SK-N-SH treated with all-trans-retinoic acid at 6 μM for 48 hours (cell line): ENCODE results near the gene CHST14.

Experiments used
- ATAC-seq: fragments of 200-7000 bp; cut with Tn5 transposase; 3 replicates; pipeline ENCODE4 v1.9.1; 2020; ENCODE audit warnings: mild to moderate bottlenecking, moderate library complexity
- ARNTL ChIP-seq: fragments of 450-650 bp; formaldehyde crosslinking; IDR thresholded peaks from 2 replicates; pipeline ENCODE4 v1.5.0; 2020; ENCODE audit warnings: low read depth, mild to moderate bottlenecking, moderate library complexity, borderline replicate concordance
- BACH2 ChIP-seq: fragments of 250-450 bp; sonication (Bioruptor Pico); IDR thresholded peaks from 2 replicates; pipeline ENCODE4 v1.9.0; 2021; ENCODE audit warnings: mild to moderate bottlenecking, borderline replicate concordance
- CSDC2 ChIP-seq: fragments of 250-450 bp; sonication (Bioruptor Pico); IDR thresholded peaks from 2 replicates; pipeline ENCODE4 v1.5.0; 2020; ENCODE audit warnings: mild to moderate bottlenecking, moderate library complexity
- ESRRG ChIP-seq: fragments of 250-450 bp; sonication (Bioruptor Pico); IDR thresholded peaks from 2 replicates; pipeline ENCODE4 v1.6.1; 2021; ENCODE audit warnings: mild to moderate bottlenecking
- ISL1 ChIP-seq: fragments of 250-450 bp; sonication (Bioruptor Pico); IDR thresholded peaks from 2 replicates; pipeline ENCODE4 v2.1.2; 2022; ENCODE audit warnings: mild to moderate bottlenecking, moderate library complexity
- OSR1 ChIP-seq: fragments of 250-450 bp; sonication (Bioruptor Pico); IDR thresholded peaks from 2 replicates; pipeline ENCODE4 v1.8.0; 2022; ENCODE audit warnings: moderate library complexity, mild to moderate bottlenecking, inconsistent platforms
- RARB ChIP-seq: fragments of 250-450 bp; sonication (Bioruptor Pico); IDR thresholded peaks from 2 replicates; pipeline ENCODE4 v1.8.0; 2021; ENCODE audit warnings: mild to moderate bottlenecking, moderate library complexity
- SNAI2 ChIP-seq: fragments of 250-450 bp; sonication (Bioruptor Pico); IDR thresholded peaks from 2 replicates; pipeline ENCODE4 v1.5.0; 2020; ENCODE audit warnings: mild to moderate bottlenecking, moderate library complexity
- TCF4 ChIP-seq: fragments of 250-450 bp; sonication (Bioruptor Pico); IDR thresholded peaks from 2 replicates; pipeline ENCODE4 v1.8.0; 2021; ENCODE audit warnings: mild to moderate bottlenecking, moderate library complexity, borderline replicate concordance
- TOX ChIP-seq: fragments of 250-450 bp; sonication (Bioruptor Pico); IDR thresholded peaks from 2 replicates; pipeline ENCODE4 v1.8.0; 2021; ENCODE audit warnings: mild to moderate bottlenecking, moderate library complexity, borderline replicate concordance
- ZFP3 ChIP-seq: fragments of 250-450 bp; sonication (Bioruptor Pico); IDR thresholded peaks from 2 replicates; pipeline ENCODE4 v1.5.0; 2020; ENCODE audit warnings: mild to moderate bottlenecking, moderate library complexity
- ZFP30 ChIP-seq: fragments of 450-650 bp; formaldehyde crosslinking; IDR thresholded peaks from 2 replicates; pipeline ENCODE4 v1.5.0; 2022; ENCODE audit warnings: mild to moderate bottlenecking, moderate library complexity
- ZNF565 ChIP-seq: fragments of 450-650 bp; formaldehyde crosslinking; conservative IDR thresholded peaks from 2 replicates; pipeline ENCODE4 v1.5.0; 2020; ENCODE audit warnings: low read depth, mild to moderate bottlenecking, moderate library complexity
- ZNF70 ChIP-seq: fragments of 450-650 bp; formaldehyde crosslinking; IDR thresholded peaks from 2 replicates; pipeline ENCODE4 v1.5.0; 2020; ENCODE audit warnings: mild to moderate bottlenecking, moderate library complexity
- TF ChIP-seq, protein P1 (sequence below): fragments of 250-450 bp; sonication (Bioruptor Pico); IDR thresholded peaks from 2 replicates; pipeline ENCODE4 v1.5.1; 2021; ENCODE audit warnings: mild to moderate bottlenecking, moderate library complexity
- TF ChIP-seq, protein P2 (sequence below): fragments of 250-450 bp; sonication (Bioruptor Pico); IDR thresholded peaks from 2 replicates; pipeline ENCODE4 v1.5.0; 2020; ENCODE audit warnings: mild to moderate bottlenecking, moderate library complexity
- TF ChIP-seq, protein P3 (sequence below): fragments of 250-450 bp; sonication (Bioruptor Pico); IDR thresholded peaks from 2 replicates; pipeline ENCODE4 v1.8.0; 2021; ENCODE audit warnings: low read depth, mild to moderate bottlenecking, moderate library complexity, borderline replicate concordance
- TF ChIP-seq, protein P4 (sequence below): fragments of 250-450 bp; sonication (Bioruptor Pico); IDR thresholded peaks from 2 replicates; pipeline ENCODE4 v1.5.1; 2020; ENCODE audit warnings: low read depth, mild to moderate bottlenecking, moderate library complexity
- TF ChIP-seq, protein P5 (sequence below): fragments of 250-450 bp; sonication (Bioruptor Pico); IDR thresholded peaks from 2 replicates; pipeline ENCODE4 v1.8.0; 2020; ENCODE audit warnings: mild to moderate bottlenecking, moderate library complexity, borderline replicate concordance

CHST14 gene

DNA sequence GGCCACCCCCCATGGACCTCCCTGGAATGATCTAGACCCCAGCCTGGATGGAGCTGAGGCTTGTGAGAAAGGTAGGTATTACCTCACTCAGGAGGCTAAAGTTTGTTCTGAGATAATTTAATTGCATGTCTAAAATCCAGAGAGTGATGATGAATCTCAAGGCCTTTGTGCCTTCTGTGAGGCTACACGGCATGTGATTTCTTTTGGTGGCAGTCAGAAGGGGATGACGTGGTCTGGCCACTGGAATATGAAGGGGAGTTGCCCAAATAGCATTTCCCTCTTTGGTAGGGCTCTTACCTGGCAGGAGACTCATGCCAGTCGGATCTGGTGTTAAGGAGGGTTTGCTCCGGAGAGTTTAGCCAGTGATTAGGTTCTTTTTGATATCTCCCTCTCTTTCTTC is 27.5 kb upstream of the CHST14 start:
- ATAC-seq: no peak

DNA sequence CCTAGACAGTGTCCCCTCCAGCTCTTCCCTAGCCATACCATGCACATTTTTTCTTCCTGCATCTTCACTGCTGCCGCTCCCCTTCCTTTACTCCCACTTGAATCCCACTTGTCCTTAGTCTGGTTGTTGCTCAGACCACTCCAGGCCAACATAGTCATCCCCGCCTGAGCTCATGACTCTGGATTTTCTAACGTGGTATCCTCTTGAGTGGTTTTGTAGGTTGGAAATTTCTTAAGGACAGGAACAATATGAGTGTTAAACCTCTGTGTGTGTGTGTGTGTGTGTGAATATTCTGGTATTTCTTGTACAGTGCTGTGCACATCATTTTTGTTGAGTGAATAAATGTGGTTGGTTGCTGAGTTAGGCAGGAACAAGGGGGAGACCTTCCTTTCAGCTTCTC is 26.9 kb upstream of the CHST14 start:
- no peak for ATAC-seq

More for the DNA sequence above, 27.5 kb upstream of the CHST14 start:
- TF ChIP-seq CSDC2 (CRISPR knock-in tag): no peak
- TF ChIP-seq ESRRG: no peak
- TF ChIP-seq, protein P1, sequence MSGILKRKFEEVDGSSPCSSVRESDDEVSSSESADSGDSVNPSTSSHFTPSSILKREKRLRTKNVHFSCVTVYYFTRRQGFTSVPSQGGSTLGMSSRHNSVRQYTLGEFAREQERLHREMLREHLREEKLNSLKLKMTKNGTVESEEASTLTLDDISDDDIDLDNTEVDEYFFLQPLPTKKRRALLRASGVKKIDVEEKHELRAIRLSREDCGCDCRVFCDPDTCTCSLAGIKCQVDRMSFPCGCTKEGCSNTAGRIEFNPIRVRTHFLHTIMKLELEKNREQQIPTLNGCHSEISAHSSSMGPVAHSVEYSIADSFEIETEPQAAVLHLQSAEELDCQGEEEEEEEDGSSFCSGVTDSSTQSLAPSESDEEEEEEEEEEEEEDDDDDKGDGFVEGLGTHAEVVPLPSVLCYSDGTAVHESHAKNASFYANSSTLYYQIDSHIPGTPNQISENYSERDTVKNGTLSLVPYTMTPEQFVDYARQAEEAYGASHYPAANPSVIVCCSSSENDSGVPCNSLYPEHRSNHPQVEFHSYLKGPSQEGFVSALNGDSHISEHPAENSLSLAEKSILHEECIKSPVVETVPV (CRISPR knock-in tag): no peak
- no peak for TF ChIP-seq RARB (CRISPR knock-in tag)
- TF ChIP-seq, all 23 proteins: peak for 0

DNA sequence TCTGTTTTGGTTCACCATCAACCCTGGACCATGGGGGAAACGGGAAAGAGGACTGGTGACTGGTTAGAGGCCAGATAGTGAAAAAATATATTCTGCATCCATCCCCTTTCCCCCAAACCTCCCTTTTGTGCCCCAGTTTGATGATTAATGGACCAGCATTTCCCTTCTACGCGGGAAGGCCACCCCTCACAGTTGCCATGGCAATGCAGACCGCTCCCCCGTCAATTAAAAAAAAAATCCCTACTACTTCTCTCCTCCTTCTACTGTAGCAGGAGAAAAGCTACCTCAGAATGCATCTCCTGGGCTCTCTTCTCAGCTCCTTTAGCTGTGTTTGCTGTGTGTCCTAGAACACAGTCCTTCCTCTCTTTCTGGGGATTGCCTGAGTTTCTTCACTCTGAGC is 26.0 kb upstream of the CHST14 start:
- no peak for ATAC-seq
- no peak for TF ChIP-seq BACH2
- TF ChIP-seq ARNTL (CRISPR knock-in tag): no peak

More for the DNA sequence above, 26.9 kb upstream of the CHST14 start:
- TF ChIP-seq CSDC2 (CRISPR knock-in tag) (no peak), OSR1 (CRISPR knock-in tag) (no peak), SNAI2 (no peak), ARNTL (CRISPR knock-in tag) (no peak), ZNF565 (CRISPR knock-in tag) (no peak), TCF4 (CRISPR knock-in tag) (no peak)
- TF ChIP-seq, protein P2, sequence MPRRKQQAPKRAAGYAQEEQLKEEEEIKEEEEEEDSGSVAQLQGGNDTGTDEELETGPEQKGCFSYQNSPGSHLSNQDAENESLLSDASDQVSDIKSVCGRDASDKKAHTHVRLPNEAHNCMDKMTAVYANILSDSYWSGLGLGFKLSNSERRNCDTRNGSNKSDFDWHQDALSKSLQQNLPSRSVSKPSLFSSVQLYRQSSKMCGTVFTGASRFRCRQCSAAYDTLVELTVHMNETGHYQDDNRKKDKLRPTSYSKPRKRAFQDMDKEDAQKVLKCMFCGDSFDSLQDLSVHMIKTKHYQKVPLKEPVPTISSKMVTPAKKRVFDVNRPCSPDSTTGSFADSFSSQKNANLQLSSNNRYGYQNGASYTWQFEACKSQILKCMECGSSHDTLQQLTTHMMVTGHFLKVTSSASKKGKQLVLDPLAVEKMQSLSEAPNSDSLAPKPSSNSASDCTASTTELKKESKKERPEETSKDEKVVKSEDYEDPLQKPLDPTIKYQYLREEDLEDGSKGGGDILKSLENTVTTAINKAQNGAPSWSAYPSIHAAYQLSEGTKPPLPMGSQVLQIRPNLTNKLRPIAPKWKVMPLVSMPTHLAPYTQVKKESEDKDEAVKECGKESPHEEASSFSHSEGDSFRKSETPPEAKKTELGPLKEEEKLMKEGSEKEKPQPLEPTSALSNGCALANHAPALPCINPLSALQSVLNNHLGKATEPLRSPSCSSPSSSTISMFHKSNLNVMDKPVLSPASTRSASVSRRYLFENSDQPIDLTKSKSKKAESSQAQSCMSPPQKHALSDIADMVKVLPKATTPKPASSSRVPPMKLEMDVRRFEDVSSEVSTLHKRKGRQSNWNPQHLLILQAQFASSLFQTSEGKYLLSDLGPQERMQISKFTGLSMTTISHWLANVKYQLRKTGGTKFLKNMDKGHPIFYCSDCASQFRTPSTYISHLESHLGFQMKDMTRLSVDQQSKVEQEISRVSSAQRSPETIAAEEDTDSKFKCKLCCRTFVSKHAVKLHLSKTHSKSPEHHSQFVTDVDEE (CRISPR knock-in tag): no peak
- TF ChIP-seq, protein P3, sequence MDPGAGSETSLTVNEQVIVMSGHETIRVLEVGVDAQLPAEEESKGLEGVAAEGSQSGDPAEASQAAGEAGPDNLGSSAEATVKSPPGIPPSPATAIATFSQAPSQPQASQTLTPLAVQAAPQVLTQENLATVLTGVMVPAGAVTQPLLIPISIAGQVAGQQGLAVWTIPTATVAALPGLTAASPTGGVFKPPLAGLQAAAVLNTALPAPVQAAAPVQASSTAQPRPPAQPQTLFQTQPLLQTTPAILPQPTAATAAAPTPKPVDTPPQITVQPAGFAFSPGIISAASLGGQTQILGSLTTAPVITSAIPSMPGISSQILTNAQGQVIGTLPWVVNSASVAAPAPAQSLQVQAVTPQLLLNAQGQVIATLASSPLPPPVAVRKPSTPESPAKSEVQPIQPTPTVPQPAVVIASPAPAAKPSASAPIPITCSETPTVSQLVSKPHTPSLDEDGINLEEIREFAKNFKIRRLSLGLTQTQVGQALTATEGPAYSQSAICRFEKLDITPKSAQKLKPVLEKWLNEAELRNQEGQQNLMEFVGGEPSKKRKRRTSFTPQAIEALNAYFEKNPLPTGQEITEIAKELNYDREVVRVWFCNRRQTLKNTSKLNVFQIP (CRISPR knock-in tag): no peak

DNA sequence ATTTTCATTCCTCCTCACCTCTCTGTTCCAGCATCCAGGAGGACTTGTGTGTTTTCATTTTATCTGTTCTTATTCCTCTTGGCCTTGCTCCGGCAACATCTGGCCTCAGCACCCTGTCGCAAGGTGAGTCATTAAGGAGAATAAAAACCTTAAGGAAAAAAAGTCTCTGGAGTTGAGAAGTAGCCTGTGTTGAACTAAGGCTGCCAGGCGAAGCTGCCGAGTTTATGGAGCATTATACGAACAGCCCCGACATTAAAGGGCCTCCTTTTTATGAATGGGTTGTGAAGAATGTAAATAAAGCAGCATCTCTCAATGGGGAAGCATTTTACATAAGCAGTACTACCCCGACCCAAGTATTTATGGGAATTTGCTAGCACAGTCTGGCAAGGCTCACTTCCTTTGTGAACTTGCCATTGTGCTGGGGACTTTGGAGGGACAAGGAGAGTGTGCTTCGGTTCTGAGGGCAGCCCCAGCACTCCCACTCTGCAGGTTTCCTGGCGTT is 25.3 kb upstream of the CHST14 start:
- TF ChIP-seq, protein P3 (CRISPR knock-in tag): no peak
- TF ChIP-seq ISL1 (CRISPR knock-in tag) (no peak), TCF4 (CRISPR knock-in tag) (no peak), ESRRG (no peak)
- no peak for ATAC-seq

DNA sequence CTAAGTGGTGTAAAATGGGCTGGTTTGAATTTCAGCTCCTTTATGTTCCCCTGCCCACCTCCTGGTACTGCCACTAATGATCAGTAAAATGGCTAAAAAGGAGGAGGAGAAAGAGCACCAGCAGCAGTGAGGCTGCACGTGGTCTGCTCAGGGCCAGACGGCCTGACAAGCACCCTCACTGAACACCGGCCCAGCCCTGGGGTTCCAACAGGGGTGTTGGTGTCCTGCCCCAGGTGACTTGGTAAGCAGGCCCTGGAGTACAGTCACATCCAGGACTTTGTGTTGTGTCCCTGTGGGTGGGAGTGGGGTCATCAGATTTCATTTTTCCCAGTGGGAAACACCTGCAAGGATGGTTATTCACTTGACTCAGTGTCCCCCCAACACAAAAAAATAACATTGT is 24.6 kb upstream of the CHST14 start:
- TF ChIP-seq, protein P4, sequence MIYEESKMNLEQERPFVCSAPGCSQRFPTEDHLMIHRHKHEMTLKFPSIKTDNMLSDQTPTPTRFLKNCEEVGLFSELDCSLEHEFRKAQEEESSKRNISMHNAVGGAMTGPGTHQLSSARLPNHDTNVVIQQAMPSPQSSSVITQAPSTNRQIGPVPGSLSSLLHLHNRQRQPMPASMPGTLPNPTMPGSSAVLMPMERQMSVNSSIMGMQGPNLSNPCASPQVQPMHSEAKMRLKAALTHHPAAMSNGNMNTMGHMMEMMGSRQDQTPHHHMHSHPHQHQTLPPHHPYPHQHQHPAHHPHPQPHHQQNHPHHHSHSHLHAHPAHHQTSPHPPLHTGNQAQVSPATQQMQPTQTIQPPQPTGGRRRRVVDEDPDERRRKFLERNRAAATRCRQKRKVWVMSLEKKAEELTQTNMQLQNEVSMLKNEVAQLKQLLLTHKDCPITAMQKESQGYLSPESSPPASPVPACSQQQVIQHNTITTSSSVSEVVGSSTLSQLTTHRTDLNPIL: no peak
- TF ChIP-seq SNAI2 (no peak), OSR1 (CRISPR knock-in tag) (no peak), ZNF565 (CRISPR knock-in tag) (no peak), TCF4 (CRISPR knock-in tag) (no peak), ISL1 (CRISPR knock-in tag) (no peak), BACH2 (no peak), ARNTL (CRISPR knock-in tag) (no peak), ZFP3 (CRISPR knock-in tag) (no peak), TOX (CRISPR knock-in tag) (no peak), ZFP30 (CRISPR knock-in tag) (no peak), CSDC2 (CRISPR knock-in tag) (no peak), ESRRG (no peak), RARB (CRISPR knock-in tag) (no peak), ZNF70 (CRISPR knock-in tag) (no peak)
- TF ChIP-seq, protein P5, sequence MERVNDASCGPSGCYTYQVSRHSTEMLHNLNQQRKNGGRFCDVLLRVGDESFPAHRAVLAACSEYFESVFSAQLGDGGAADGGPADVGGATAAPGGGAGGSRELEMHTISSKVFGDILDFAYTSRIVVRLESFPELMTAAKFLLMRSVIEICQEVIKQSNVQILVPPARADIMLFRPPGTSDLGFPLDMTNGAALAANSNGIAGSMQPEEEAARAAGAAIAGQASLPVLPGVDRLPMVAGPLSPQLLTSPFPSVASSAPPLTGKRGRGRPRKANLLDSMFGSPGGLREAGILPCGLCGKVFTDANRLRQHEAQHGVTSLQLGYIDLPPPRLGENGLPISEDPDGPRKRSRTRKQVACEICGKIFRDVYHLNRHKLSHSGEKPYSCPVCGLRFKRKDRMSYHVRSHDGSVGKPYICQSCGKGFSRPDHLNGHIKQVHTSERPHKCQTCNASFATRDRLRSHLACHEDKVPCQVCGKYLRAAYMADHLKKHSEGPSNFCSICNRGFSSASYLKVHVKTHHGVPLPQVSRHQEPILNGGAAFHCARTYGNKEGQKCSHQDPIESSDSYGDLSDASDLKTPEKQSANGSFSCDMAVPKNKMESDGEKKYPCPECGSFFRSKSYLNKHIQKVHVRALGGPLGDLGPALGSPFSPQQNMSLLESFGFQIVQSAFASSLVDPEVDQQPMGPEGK (CRISPR knock-in tag): no peak
- TF ChIP-seq, all 23 proteins: peak for 0
- ATAC-seq: no peak
